Neural cell (in vitro differentiated cells): Measurements from ENCODE around the gene SLCO2A1. TPM values are rescaled to one million over a fixed set of nuclear protein-coding genes. Genes with fewer than 3 reads are reported as not detected.

Experiments used
- H2AFZ ChIP-seq: fragments of 200-600, 300-800 bp; sonication (generic), shearing (Covaris generic); 2 replicates; pipeline ENCODE4 v1.6.0; 2014; ENCODE audit warnings: low read depth, mild to moderate bottlenecking, antibody characterized with exemption, low read length, moderate library complexity
- H3F3A ChIP-seq: fragments of 200-600 bp; shearing (Covaris generic); 2 replicates; pipeline ENCODE4 v1.6.1; 2016; ENCODE audit warnings: mild to moderate bottlenecking, moderate library complexity, mixed read lengths, antibody characterized with exemption, low read length; ENCODE audit not compliant: insufficient read depth, poor library complexity, severe bottlenecking
- H3K27ac ChIP-seq: fragments of 200-600, 300-800 bp; sonication (generic), shearing (Covaris generic); 2 replicates; pipeline ENCODE4 v1.5.1; 2014; ENCODE audit warnings: mild to moderate bottlenecking, low read length, moderate library complexity
- H3K27me3 ChIP-seq: fragments of 300-800, 200-600 bp; sonication (generic), shearing (Covaris generic); 2 replicates; pipeline ENCODE4 v1.6.0; 2014; ENCODE audit warnings: mild to moderate bottlenecking, low read depth, low read length, moderate library complexity; ENCODE audit not compliant: insufficient read depth
- H3K36me3 ChIP-seq: fragments of 300-800, 200-600 bp; sonication (generic), shearing (Covaris generic); 2 replicates; pipeline ENCODE4 v1.5.1; 2014; ENCODE audit warnings: mild to moderate bottlenecking, antibody characterized with exemption, low read length, moderate library complexity; ENCODE audit not compliant: insufficient read depth
- H3K4me2 ChIP-seq: fragments of 300-800, 200-600 bp; sonication (generic), shearing (Covaris generic); 2 replicates; pipeline ENCODE4 v1.6.0; 2014; ENCODE audit warnings: mild to moderate bottlenecking, low read length
- H3K4me3 ChIP-seq: fragments of 300-800, 200-600 bp; sonication (generic), shearing (Covaris generic); 2 replicates; pipeline ENCODE4 v1.5.1; 2014; ENCODE audit warnings: mild to moderate bottlenecking, low read length, moderate library complexity
- H3K79me2 ChIP-seq: fragments of 200-600 bp; shearing (Covaris generic); replicated peaks from 2 replicates; pipeline ENCODE4 v1.6.0; 2014; ENCODE audit warnings: mild to moderate bottlenecking, low read length, moderate library complexity; ENCODE audit not compliant: insufficient read depth
- H3K9ac ChIP-seq: fragments of 300-800, 200-600 bp; sonication (generic), shearing (Covaris generic); 2 replicates; pipeline ENCODE4 v1.6.1; 2016; ENCODE audit warnings: mild to moderate bottlenecking, low read length, mixed read lengths
- H3K9me2 ChIP-seq: fragments of 200-600 bp; shearing (Covaris generic); 2 replicates; pipeline ENCODE4 v1.6.1; 2016; ENCODE audit warnings: mild to moderate bottlenecking, low read length, mixed read lengths; ENCODE audit not compliant: insufficient read depth
- H3K9me3 ChIP-seq: fragments of 200-600, 300-800 bp; sonication (generic), shearing (Covaris generic); 2 replicates; pipeline ENCODE4 v1.6.1; 2016; ENCODE audit warnings: mild to moderate bottlenecking, mixed run types, low read length, moderate library complexity, mixed read lengths
- H4K20me1 ChIP-seq: fragments of 200-600 bp; shearing (Covaris generic); 2 replicates; pipeline ENCODE4 v1.6.1; 2016; ENCODE audit warnings: mild to moderate bottlenecking, mixed run types; ENCODE audit not compliant: insufficient read depth
- CTCF ChIP-seq: fragments of 450-650 bp; IDR thresholded peaks from 2 replicates; pipeline ENCODE4 v1.5.1; 2014; ENCODE audit warnings: antibody characterized with exemption, mild to moderate bottlenecking, moderate library complexity; ENCODE audit not compliant: poor library complexity, severe bottlenecking
- EP300 ChIP-seq: fragments of 450-650 bp; conservative IDR thresholded peaks from 2 replicates; pipeline ENCODE4 v1.6.1; 2014; ENCODE audit warnings: antibody characterized with exemption, mild to moderate bottlenecking, moderate library complexity; ENCODE audit not compliant: poor library complexity, severe bottlenecking
- EZH2 ChIP-seq: fragments of 200-600, 300-800 bp; shearing (Covaris generic), sonication (generic); IDR thresholded peaks from 2 replicates; pipeline ENCODE4 v1.6.1; 2014; ENCODE audit warnings: antibody characterized with exemption, low read length, borderline replicate concordance, mild to moderate bottlenecking; ENCODE audit not compliant: insufficient read depth, poor library complexity, severe bottlenecking
- MXI1 ChIP-seq: fragments of 450-650 bp; conservative IDR thresholded peaks from 2 replicates; pipeline ENCODE4 v1.6.1; 2014; ENCODE audit warnings: antibody characterized with exemption, mild to moderate bottlenecking; ENCODE audit not compliant: poor library complexity, severe bottlenecking
- POLR2AphosphoS5 ChIP-seq: IDR thresholded peaks from 2 replicates; pipeline ENCODE4 v1.6.1; 2012
- RAD21 ChIP-seq: fragments of 450-650 bp; conservative IDR thresholded peaks from 2 replicates; pipeline ENCODE4 v1.6.1; 2014; ENCODE audit warnings: antibody characterized with exemption, mild to moderate bottlenecking, moderate library complexity
- REST ChIP-seq: IDR thresholded peaks from 2 replicates; pipeline ENCODE4 v1.6.1; 2012; ENCODE audit warnings: borderline replicate concordance
- SMC3 ChIP-seq: fragments of 450-650 bp; conservative IDR thresholded peaks from 2 replicates; pipeline ENCODE4 v1.6.1; 2014; ENCODE audit warnings: antibody characterized with exemption, mild to moderate bottlenecking, moderate library complexity; ENCODE audit not compliant: poor library complexity
- TAF1 ChIP-seq: IDR thresholded peaks from 2 replicates; pipeline ENCODE4 v1.6.1; 2012; ENCODE audit warnings: low read depth
- polyA plus RNA-seq: library from polyadenylated mRNA; depleted of rRNA; stranded (reverse); fragments of >200 nt; gene quantifications from 2 replicates; pipeline ENCODE4 v1.2.3, GENCODE V29; 2014

The SLCO2A1 gene
- polyA plus RNA-seq, 1 donor from 2014 or later, result not detected

- Histone ChIP-seq H3K27me3 (no peaks in the 10 kb centered on the region), H3K79me2 (no peaks in the 10 kb centered on the region), H3K27ac (no peak overlapping the region), H3K4me2 (no peak overlapping the region), H3K9me2 (no peaks in the 10 kb centered on the region), H3K9ac (no peak overlapping the region), H4K20me1 (no peaks in the 10 kb centered on the region), H3K36me3 (no peaks in the 10 kb centered on the region), H3F3A (no peaks in the 10 kb centered on the region), H2AFZ (no peak overlapping the region), H3K9me3 (no peaks in the 10 kb centered on the region), H3K4me3 (no peak overlapping the region)
- TF ChIP-seq EP300, result no peak
- TF ChIP-seq TAF1, result no peak
- no peak for TF ChIP-seq POLR2AphosphoS5
- no peak for TF ChIP-seq EZH2
- TF ChIP-seq SMC3, result no peak
- TF ChIP-seq CTCF, result no peak
- TF ChIP-seq RAD21, result no peak
- TF ChIP-seq MXI1, result no peak
- TF ChIP-seq REST, result no peak
These were observed 34.5 kb downstream of the SLCO2A1 start for GRCh38 chr3:133995264-133995663.

- no peak for TF ChIP-seq SMC3
- no peak overlapping the region for H3K4me3 ChIP-seq
- no peak overlapping the region for H2AFZ ChIP-seq
- no peaks in the 10 kb centered on the region for H4K20me1 ChIP-seq
- no peak overlapping the region for H3K4me2 ChIP-seq
- no peaks in the 10 kb centered on the region for H3K9me2 ChIP-seq
- no peaks in the 10 kb centered on the region for H3K9me3 ChIP-seq
- H3K27ac ChIP-seq, result no peak overlapping the region
- no peak overlapping the region for H3K9ac ChIP-seq
- no peaks in the 10 kb centered on the region for H3F3A ChIP-seq
- H3K79me2 ChIP-seq, result no peaks in the 10 kb centered on the region
- no peaks in the 10 kb centered on the region for H3K27me3 ChIP-seq
- no peaks in the 10 kb centered on the region for H3K36me3 ChIP-seq
These were observed 35.4 kb downstream of the SLCO2A1 start for GRCh38 chr3:133994166-133994890.
